Progenitor cell of endocrine pancreas (in vitro differentiated cells): ENCODE measurements around the gene OR8B2. TPM values are rescaled to one million over a fixed set of nuclear protein-coding genes. Genes with fewer than 3 reads are reported as not detected.

Experiments used
- DNase-seq: peaks from one replicate; pipeline ENCODE4 v3.0.0; 2021; ENCODE audit warnings: low spot score; ENCODE audit not compliant: unreplicated experiment
- H3K27ac Mint-ChIP-seq: 2 replicates; pipeline ENCODE4 v1.8.0; 2021; ENCODE audit warnings: mild to moderate bottlenecking, moderate library complexity, mixed read lengths
- H3K27me3 Mint-ChIP-seq: 2 replicates; pipeline ENCODE4 v1.8.0; 2021; ENCODE audit warnings: mixed read lengths
- H3K36me3 Mint-ChIP-seq: 2 replicates; pipeline ENCODE4 v1.8.0; 2022; ENCODE audit warnings: mixed read lengths; ENCODE audit not compliant: insufficient read depth
- H3K4me1 Mint-ChIP-seq: 2 replicates; pipeline ENCODE4 v1.8.0; 2021; ENCODE audit warnings: low read depth, mixed read lengths
- H3K4me3 Mint-ChIP-seq: 2 replicates; pipeline ENCODE4 v1.8.0; 2021; ENCODE audit warnings: low read depth, mild to moderate bottlenecking, moderate library complexity, mixed read lengths
- H3K9me3 Mint-ChIP-seq: 2 replicates; pipeline ENCODE4 v1.8.0; 2021; ENCODE audit warnings: low read depth, mixed read lengths
- total RNA-seq: library from RNA; stranded (reverse); gene quantifications from 2 replicates; pipeline ENCODE4 v1.2.1, GENCODE V29; 2021
- TF ChIP-seq, protein P1 (sequence below): fragments of 200-600 bp; sonication (generic); IDR thresholded peaks from one replicate; pipeline ENCODE4 v1.5.0; 2021; ENCODE audit warnings: antibody characterized with exemption, mild to moderate bottlenecking; ENCODE audit not compliant: unreplicated experiment

Gene OR8B2
- total RNA-seq, 1 donor from 2014 or later = not detected

DNA sequence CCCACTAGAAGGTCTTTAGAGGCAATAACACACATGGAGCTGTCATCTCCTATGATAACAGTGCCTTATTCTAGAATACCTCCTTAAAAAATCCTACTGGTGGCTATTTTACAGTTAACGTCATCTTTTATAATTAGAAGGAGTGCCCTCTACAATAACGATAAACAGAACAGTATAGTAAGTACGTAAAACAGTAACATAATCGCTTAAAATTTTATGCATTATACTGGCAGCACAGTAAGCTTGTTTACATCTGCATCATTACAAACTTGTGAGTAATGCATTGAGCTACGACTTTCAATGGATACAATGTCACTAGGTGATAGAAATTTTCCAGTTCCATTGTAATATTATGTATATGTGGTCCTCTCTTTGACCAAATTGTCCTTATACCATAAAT is 40.0 kb downstream of the OR8B2 start:
- no peaks in the 10 kb centered on the region for H3K27me3 Mint-ChIP-seq
- DNase-seq = no peak
- H3K36me3 Mint-ChIP-seq = no peaks in the 10 kb centered on the region
- H3K4me1 Mint-ChIP-seq = no peaks in the 10 kb centered on the region
- H3K27ac Mint-ChIP-seq = no peak overlapping the region
- TF ChIP-seq, protein P1, sequence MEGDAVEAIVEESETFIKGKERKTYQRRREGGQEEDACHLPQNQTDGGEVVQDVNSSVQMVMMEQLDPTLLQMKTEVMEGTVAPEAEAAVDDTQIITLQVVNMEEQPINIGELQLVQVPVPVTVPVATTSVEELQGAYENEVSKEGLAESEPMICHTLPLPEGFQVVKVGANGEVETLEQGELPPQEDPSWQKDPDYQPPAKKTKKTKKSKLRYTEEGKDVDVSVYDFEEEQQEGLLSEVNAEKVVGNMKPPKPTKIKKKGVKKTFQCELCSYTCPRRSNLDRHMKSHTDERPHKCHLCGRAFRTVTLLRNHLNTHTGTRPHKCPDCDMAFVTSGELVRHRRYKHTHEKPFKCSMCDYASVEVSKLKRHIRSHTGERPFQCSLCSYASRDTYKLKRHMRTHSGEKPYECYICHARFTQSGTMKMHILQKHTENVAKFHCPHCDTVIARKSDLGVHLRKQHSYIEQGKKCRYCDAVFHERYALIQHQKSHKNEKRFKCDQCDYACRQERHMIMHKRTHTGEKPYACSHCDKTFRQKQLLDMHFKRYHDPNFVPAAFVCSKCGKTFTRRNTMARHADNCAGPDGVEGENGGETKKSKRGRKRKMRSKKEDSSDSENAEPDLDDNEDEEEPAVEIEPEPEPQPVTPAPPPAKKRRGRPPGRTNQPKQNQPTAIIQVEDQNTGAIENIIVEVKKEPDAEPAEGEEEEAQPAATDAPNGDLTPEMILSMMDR = no peak
- no peak overlapping the region for H3K4me3 Mint-ChIP-seq
- no peaks in the 10 kb centered on the region for H3K9me3 Mint-ChIP-seq

DNA sequence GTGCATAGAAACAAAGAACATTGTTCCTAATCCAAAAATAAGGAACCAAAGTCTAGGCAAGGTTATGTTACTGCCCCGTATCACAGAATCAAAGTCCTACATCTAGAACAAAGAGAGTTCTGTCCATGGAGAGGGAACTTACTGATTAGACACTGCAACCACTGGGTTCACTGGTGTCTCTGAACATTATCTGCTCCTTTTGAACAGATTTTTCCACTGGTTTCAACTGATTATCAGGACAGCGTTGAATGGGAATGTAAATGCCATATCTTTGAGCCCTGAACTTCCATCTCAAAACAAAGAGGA is 44.2 kb downstream of the OR8B2 start:
- Mint-ChIP-seq H3K36me3 (no peaks in the 10 kb centered on the region), H3K4me1 (no peaks in the 10 kb centered on the region), H3K4me3 (no peak overlapping the region), H3K27me3 (no peaks in the 10 kb centered on the region), H3K9me3 (no peaks in the 10 kb centered on the region), H3K27ac (no peak overlapping the region)
- no peak for DNase-seq
- TF ChIP-seq, protein P1 = no peak

DNA sequence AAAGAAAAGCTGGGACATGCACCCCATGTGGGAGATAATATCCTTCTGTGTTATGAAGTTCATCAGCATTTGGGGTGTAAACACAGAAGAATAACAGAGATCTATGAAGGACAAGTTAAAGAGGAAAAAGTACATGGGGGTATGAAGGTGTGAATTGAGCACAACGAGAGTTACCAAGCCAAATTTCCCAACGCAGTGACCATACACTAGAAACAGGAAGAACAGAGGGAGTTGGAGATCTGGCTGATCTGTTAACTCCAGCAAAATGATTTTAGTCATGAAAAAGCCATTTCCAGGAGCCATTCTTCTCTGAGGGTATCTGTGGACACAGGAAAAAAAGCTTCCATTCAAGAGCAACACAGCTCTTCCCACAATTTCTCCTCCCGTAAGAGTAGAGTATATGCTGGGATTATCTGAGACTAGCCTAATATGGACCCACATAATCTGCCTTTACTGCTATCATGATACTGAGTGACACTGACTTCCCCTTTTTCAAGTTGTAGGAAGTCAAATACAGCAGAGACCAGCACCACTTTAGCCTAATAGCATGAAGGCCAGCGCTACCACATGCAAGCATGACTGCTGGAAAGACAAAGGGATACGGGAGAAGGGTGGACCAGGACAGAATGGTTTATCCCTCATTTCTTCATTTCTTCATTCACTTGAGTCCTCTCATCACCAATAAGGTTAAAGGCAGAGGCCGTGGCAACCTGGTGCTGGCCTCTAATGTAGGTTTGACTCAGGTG is 44.7 kb downstream of the OR8B2 start:
- Mint-ChIP-seq H3K27ac (no peak overlapping the region), H3K4me1 (no peaks in the 10 kb centered on the region), H3K4me3 (no peak overlapping the region), H3K36me3 (no peaks in the 10 kb centered on the region), H3K27me3 (no peaks in the 10 kb centered on the region), H3K9me3 (no peaks in the 10 kb centered on the region)
- TF ChIP-seq, protein P1 = no peak
- no peak for DNase-seq

Other genes starting within 250 kb of the OR8B2 start
- not detected in 2 replicates for gene OR10D3, start 201.2 kb downstream of the OR8B2 start, total RNA-seq
- gene OR8G1, start 143.4 kb downstream of the OR8B2 start, total RNA-seq = not detected in 2 replicates
- gene OR8G5, start 128.1 kb downstream of the OR8B2 start, total RNA-seq = not detected in 2 replicates
- gene OR8D1, start 70.5 kb downstream of the OR8B2 start, total RNA-seq = not detected in 2 replicates
- not detected in 2 replicates for gene OR8D2, start 64.3 kb downstream of the OR8B2 start, total RNA-seq
- not detected in 2 replicates for gene OR8B3, start 14.5 kb upstream of the OR8B2 start, total RNA-seq
- not detected in 2 replicates for gene OR8B4, start 40.4 kb upstream of the OR8B2 start, total RNA-seq
- gene OR8B8, start 61.2 kb upstream of the OR8B2 start, total RNA-seq = not detected in 2 replicates
- not detected in 2 replicates for gene OR8B12, start 159.2 kb upstream of the OR8B2 start, total RNA-seq
- not detected in 2 replicates for gene OR8A1, start 185.5 kb upstream of the OR8B2 start, total RNA-seq
- not detected in 2 replicates for gene PANX3, start 226.9 kb upstream of the OR8B2 start, total RNA-seq
- gene TBRG1, start 238.4 kb upstream of the OR8B2 start, total RNA-seq = 31.1 and 33.3 TPM in 2 replicates